ELR (cell line): ENCODE measurements around the gene OR11G2.
A peak's percentile ranks its signal among the peaks of the same experiment; 100 is the strongest.
"Not testable (repeated sequence)": the region's sequence is repeated elsewhere in the genome, so short reads cannot be mapped to it uniquely, and the experiment has no call there.

Experiments
- DNase-seq: peaks from one replicate; pipeline ENCODE4 v3.0.0-alpha.2; 2015; ENCODE audit warnings: low read depth

Gene OR11G2

GRCh38 chr14:20223410-20223809, 32.7 kb downstream of the OR11G2 start, which contains the start of gene OR11H6:
TSS of gene OR11H6 (plus strand) at chr14:20223710. CDS start at chr14:20223710, 0 bp downstream.
- no peak for DNase-seq

- no peak for DNase-seq
Measured at GRCh38 chr14:20228681-20229080, 38.0 kb downstream of the OR11G2 start, which contains the start of gene OR11H7. TSS of gene OR11H7 (plus strand) at chr14:20228981.

GRCh38 chr14:20235415-20235814, 44.7 kb downstream of the OR11G2 start:
- not testable (repeated sequence) for DNase-seq

- peak; percentile 32 for DNase-seq
Measured at GRCh38 chr14:20247646-20248246, 57.0 kb downstream of the OR11G2 start.
